GM18909 (cell line): ENCODE measurements around the gene DGKG.

Experiments
- ATAC-seq: cut with Tn5 transposase; IDR thresholded peaks from one replicate; pipeline ENCODE4 v1.9.1; 2021; ENCODE audit warnings: mild to moderate bottlenecking; ENCODE audit not compliant: unreplicated experiment, poor library complexity

DGKG gene

GRCh38 chr3:186097317-186097662 is 264.7 kb downstream of the DGKG start:
- no peak for ATAC-seq
